Astrocyte (in vitro differentiated cells and primary cell): ENCODE data around the gene RNF26. TPM values are rescaled to one million over a fixed set of nuclear protein-coding genes. Genes with fewer than 3 reads are reported as not detected.

ENCODE experiments used
- DNase-seq: peaks from one replicate; pipeline ENCODE4 v3.0.0-alpha.2; 2010; ENCODE audit warnings: low read depth
- FAIRE-seq: peaks from 2 replicates; lab custom pipeline; 2011; peaks lifted over from hg19 to GRCh38; lab: Jason Lieb, UNC
- H2AFZ ChIP-seq: 2 replicates; pipeline ENCODE4 v1.6.0; 2012; ENCODE audit warnings: low read depth, low read length, inconsistent platforms
- H3K27ac ChIP-seq: 2 replicates; pipeline ENCODE4 v1.5.1; 2011; ENCODE audit warnings: low read depth, low read length, inconsistent platforms
- H3K27me3 ChIP-seq: 2 replicates; pipeline ENCODE4 v1.6.0; 2011; ENCODE audit warnings: low read length, inconsistent platforms; ENCODE audit not compliant: insufficient read depth
- H3K36me3 ChIP-seq: 2 replicates; pipeline ENCODE4 v1.5.1; 2011; ENCODE audit warnings: low read length, inconsistent platforms; ENCODE audit not compliant: insufficient read depth
- H3K4me1 ChIP-seq: 2 replicates; pipeline ENCODE4 v1.5.1; 2011; ENCODE audit warnings: low read length, inconsistent platforms; ENCODE audit not compliant: insufficient read depth
- H3K4me2 ChIP-seq: 2 replicates; pipeline ENCODE4 v1.6.0; 2012; ENCODE audit warnings: low read length, inconsistent platforms
- H3K4me3 ChIP-seq: 2 replicates; pipeline ENCODE4 v1.5.1; 2011; ENCODE audit warnings: low read depth, mild to moderate bottlenecking, low read length, inconsistent platforms; ENCODE audit not compliant: insufficient read depth
- H3K79me2 ChIP-seq: 2 replicates; pipeline ENCODE4 v1.6.0; 2012; ENCODE audit warnings: mild to moderate bottlenecking, low read length, inconsistent platforms; ENCODE audit not compliant: insufficient read depth
- H3K9ac ChIP-seq: 2 replicates; pipeline ENCODE4 v1.6.0; 2012; ENCODE audit warnings: mild to moderate bottlenecking, low read length, inconsistent platforms
- H3K9me3 ChIP-seq: 2 replicates; pipeline ENCODE4 v1.5.1; 2012; ENCODE audit warnings: low read depth, mild to moderate bottlenecking, low read length, inconsistent platforms; ENCODE audit not compliant: insufficient read depth
- H4K20me1 ChIP-seq: 2 replicates; pipeline ENCODE4 v1.6.0; 2012; ENCODE audit warnings: low read length, inconsistent platforms; ENCODE audit not compliant: insufficient read depth
- H3K27ac Mint-ChIP-seq: one replicate; pipeline ENCODE4 v1.8.0; 2021; ENCODE audit warnings: mild to moderate bottlenecking, mixed read lengths; ENCODE audit not compliant: unreplicated experiment
- H3K27me3 Mint-ChIP-seq: one replicate; pipeline ENCODE4 v1.8.0; 2021; ENCODE audit warnings: low read depth, mixed read lengths; ENCODE audit not compliant: unreplicated experiment
- H3K36me3 Mint-ChIP-seq: one replicate; pipeline ENCODE4 v1.8.0; 2021; ENCODE audit warnings: low read depth, mixed read lengths; ENCODE audit not compliant: unreplicated experiment
- H3K4me1 Mint-ChIP-seq: one replicate; pipeline ENCODE4 v1.8.0; 2021; ENCODE audit warnings: low read depth, mixed read lengths; ENCODE audit not compliant: unreplicated experiment
- H3K4me3 Mint-ChIP-seq: one replicate; pipeline ENCODE4 v1.8.0; 2021; ENCODE audit warnings: mild to moderate bottlenecking, moderate library complexity, mixed read lengths; ENCODE audit not compliant: unreplicated experiment
- H3K9me3 Mint-ChIP-seq: one replicate; pipeline ENCODE4 v1.8.0; 2021; ENCODE audit warnings: mild to moderate bottlenecking, mixed read lengths; ENCODE audit not compliant: unreplicated experiment
- CTCF ChIP-seq: IDR thresholded peaks from 2 replicates; pipeline ENCODE4 v1.5.1; 2011; ENCODE audit warnings: low read depth, mild to moderate bottlenecking, inconsistent platforms, low read length, moderate library complexity; ENCODE audit not compliant: insufficient read depth
- EZH2 ChIP-seq: IDR thresholded peaks from 2 replicates; pipeline ENCODE4 v1.6.1; 2012; ENCODE audit warnings: mild to moderate bottlenecking, low read length, inconsistent platforms; ENCODE audit not compliant: insufficient read depth
- total RNA-seq: library from RNA; stranded (reverse); gene quantifications from 2 replicates; pipeline ENCODE4 v1.2.1, GENCODE V29; 2021

RNF26 gene
- total RNA-seq, 1 donor from 2014 or later: 31.8 TPM

GRCh38 chr11:119365071-119365591, 30.8 kb downstream of the RNF26 start:
- Mint-ChIP-seq H3K4me3 (peak overlapping the region; percentile 85), H3K36me3 (no peaks in the 10 kb centered on the region), H3K4me1 (peaks cover 35% of the 10 kb centered on the region), H3K27ac (peak overlapping the region; percentile 34), H3K27me3 (peaks cover 8% of the 10 kb centered on the region), H3K9me3 (no peaks in the 10 kb centered on the region)
- TF ChIP-seq EZH2: no peak
- TF ChIP-seq CTCF: no peak
- Histone ChIP-seq H2AFZ (peak overlapping the region; percentile 4), H3K9me3 (no peaks in the 10 kb centered on the region), H3K36me3 (no peaks in the 10 kb centered on the region), H3K79me2 (no peaks in the 10 kb centered on the region), H3K9ac (no peak overlapping the region), H3K4me2 (no peak overlapping the region), H3K27me3 (peaks cover 11% of the 10 kb centered on the region), H3K4me3 (no peak overlapping the region), H3K27ac (no peak overlapping the region), H3K4me1 (peaks cover 27% of the 10 kb centered on the region), H4K20me1 (no peaks in the 10 kb centered on the region)
- FAIRE-seq (no peak), DNase-seq (no peak)

DNA sequence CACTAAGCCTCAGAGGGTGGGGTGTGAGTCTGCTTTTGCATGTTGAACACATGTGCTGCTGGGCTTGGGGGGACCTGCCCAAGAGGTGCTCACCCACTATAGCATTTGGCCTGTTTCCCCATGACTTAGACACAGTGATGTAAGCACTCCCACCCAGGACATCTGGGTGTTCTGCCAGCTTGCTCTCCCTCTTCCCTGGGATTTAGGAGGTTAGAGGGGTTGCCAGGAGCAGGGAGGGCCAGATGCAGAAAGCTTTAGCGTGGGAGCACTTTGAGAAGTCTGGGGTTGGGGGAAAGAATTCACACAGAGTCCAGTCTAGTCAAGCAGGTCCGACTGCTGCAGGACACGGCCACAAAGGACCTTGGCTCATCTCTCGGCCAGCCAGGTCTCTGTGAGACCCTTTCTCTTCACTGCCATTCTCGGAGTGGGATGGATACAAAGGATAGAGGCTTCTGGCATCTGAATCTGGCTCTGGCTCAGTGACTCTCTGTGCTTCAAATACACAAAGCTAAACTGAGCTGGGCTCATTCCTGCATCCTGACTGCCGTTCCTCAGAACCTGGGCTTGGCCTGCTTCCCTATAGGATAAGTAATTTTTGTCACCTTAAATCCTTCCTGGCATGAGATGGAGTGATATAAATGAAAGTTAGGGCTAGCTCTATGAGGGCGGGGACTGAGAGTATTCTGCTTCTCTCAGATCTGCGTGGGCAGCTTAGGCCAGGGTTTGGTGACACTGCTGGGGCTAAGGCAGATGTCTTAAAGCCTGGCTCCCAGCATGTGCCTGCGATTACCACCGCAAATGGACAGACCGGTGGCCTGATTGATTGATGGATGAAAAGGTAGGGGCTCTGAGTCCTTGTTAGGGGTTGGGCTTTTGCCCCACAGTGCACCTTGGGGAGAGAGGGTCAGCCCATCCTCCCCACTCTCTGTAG, 32.6 kb downstream of the RNF26 start:
- no peak overlapping the region for H3K4me2 ChIP-seq
- no peak overlapping the region for H3K9ac ChIP-seq
- Mint-ChIP-seq H3K9me3 (no peaks in the 10 kb centered on the region), H3K27ac (no peak overlapping the region), H3K4me1 (peaks cover 26% of the 10 kb centered on the region), H3K4me3 (no peak overlapping the region), H3K36me3 (no peaks in the 10 kb centered on the region), H3K27me3 (peaks cover 11% of the 10 kb centered on the region)
- no peaks in the 10 kb centered on the region for H3K36me3 ChIP-seq
- H3K79me2 ChIP-seq: no peaks in the 10 kb centered on the region
- H4K20me1 ChIP-seq: no peaks in the 10 kb centered on the region
- FAIRE-seq: no peak
- DNase-seq: no peak
- peaks cover 11% of the 10 kb centered on the region for H3K27me3 ChIP-seq
- no peak overlapping the region for H2AFZ ChIP-seq
- H3K4me1 ChIP-seq: peaks cover 14% of the 10 kb centered on the region
- H3K9me3 ChIP-seq: no peaks in the 10 kb centered on the region
- no peak for TF ChIP-seq EZH2
- no peak for TF ChIP-seq CTCF
- no peak overlapping the region for H3K27ac ChIP-seq
- H3K4me3 ChIP-seq: no peak overlapping the region
